ENCODE data around the gene CCR4.

Gene CCR4

GRCh38 chr3:32996048-32996754, 44.8 kb downstream of the CCR4 start:
- Histone ChIP-seq H3K27me3 (ENCODE audit: control insufficient read depth in 2 of 2, insufficient read depth in 2 of 2, low read length in 2 of 2) (no peaks in the 10 kb centered on the region), H3K4me3 (ENCODE audit: low read length in 2 of 2) (no peak overlapping the region), H3K4me1 (ENCODE audit: control insufficient read depth in 2 of 2, insufficient read depth in 2 of 2, low read length in 2 of 2) (no peaks in the 10 kb centered on the region), H3K27ac (ENCODE audit: low read depth in 2 of 2, low read length in 2 of 2) (no peak overlapping the region), H3K9me3 (ENCODE audit: control insufficient read depth in 2 of 2, low read length in 2 of 2) (no peaks in the 10 kb centered on the region), H3K36me3 (ENCODE audit: control insufficient read depth in 2 of 2, insufficient read depth in 2 of 2, low read length in 2 of 2) (peaks cover 6 to 22% of the 10 kb centered on the region in 2 donors), H3K9ac (ENCODE audit: low read depth in 1 of 2, low read length in 2 of 2) (no peak overlapping the region)

GRCh38 chr3:32996755-32997091, 45.3 kb downstream of the CCR4 start:
- no peaks in the 10 kb centered on the region for H3K9me3 ChIP-seq (ENCODE audit: control insufficient read depth in 2 of 2, low read length in 2 of 2)
- no peak overlapping the region for H3K27ac ChIP-seq (ENCODE audit: low read depth in 2 of 2, low read length in 2 of 2)
- no peak overlapping the region for H3K9ac ChIP-seq (ENCODE audit: low read depth in 1 of 2, low read length in 2 of 2)
- no peak overlapping the region for H3K4me3 ChIP-seq (ENCODE audit: low read length in 2 of 2)
- no peaks in the 10 kb centered on the region for H3K4me1 ChIP-seq (ENCODE audit: control insufficient read depth in 2 of 2, insufficient read depth in 2 of 2, low read length in 2 of 2)
- peaks cover 6 to 22% of the 10 kb centered on the region in 2 donors for H3K36me3 ChIP-seq (ENCODE audit: control insufficient read depth in 2 of 2, insufficient read depth in 2 of 2, low read length in 2 of 2)
- H3K27me3 ChIP-seq (ENCODE audit: control insufficient read depth in 2 of 2, insufficient read depth in 2 of 2, low read length in 2 of 2) = no peaks in the 10 kb centered on the region

- Histone ChIP-seq H3K4me3 (ENCODE audit: low read length in 2 of 2) (no peak overlapping the region), H3K27me3 (ENCODE audit: control insufficient read depth in 2 of 2, insufficient read depth in 2 of 2, low read length in 2 of 2) (no peaks in the 10 kb centered on the region), H3K4me1 (ENCODE audit: control insufficient read depth in 2 of 2, insufficient read depth in 2 of 2, low read length in 2 of 2) (no peaks in the 10 kb centered on the region), H3K9ac (ENCODE audit: low read depth in 1 of 2, low read length in 2 of 2) (no peak overlapping the region), H3K27ac (ENCODE audit: low read depth in 2 of 2, low read length in 2 of 2) (no peak overlapping the region), H3K9me3 (ENCODE audit: control insufficient read depth in 2 of 2, low read length in 2 of 2) (no peaks in the 10 kb centered on the region), H3K36me3 (ENCODE audit: control insufficient read depth in 2 of 2, insufficient read depth in 2 of 2, low read length in 2 of 2) (peaks cover 6 to 19% of the 10 kb centered on the region in 2 donors)
These were observed 47.4 kb downstream of the CCR4 start for GRCh38 chr3:32998631-32999451.

GRCh38 chr3:33000691-33001385, 49.4 kb downstream of the CCR4 start:
- Histone ChIP-seq H3K4me1 (ENCODE audit: control insufficient read depth in 2 of 2, insufficient read depth in 2 of 2, low read length in 2 of 2) (no peaks in the 10 kb centered on the region), H3K27me3 (ENCODE audit: control insufficient read depth in 2 of 2, insufficient read depth in 2 of 2, low read length in 2 of 2) (no peaks in the 10 kb centered on the region), H3K27ac (ENCODE audit: low read depth in 2 of 2, low read length in 2 of 2) (no peak overlapping the region), H3K9ac (ENCODE audit: low read depth in 1 of 2, low read length in 2 of 2) (no peak overlapping the region), H3K4me3 (ENCODE audit: low read length in 2 of 2) (no peak overlapping the region), H3K36me3 (ENCODE audit: control insufficient read depth in 2 of 2, insufficient read depth in 2 of 2, low read length in 2 of 2) (peaks cover 6 to 15% of the 10 kb centered on the region in 2 donors), H3K9me3 (ENCODE audit: control insufficient read depth in 2 of 2, low read length in 2 of 2) (no peaks in the 10 kb centered on the region)

GRCh38 chr3:33001889-33002288, 50.4 kb downstream of the CCR4 start:
- Histone ChIP-seq H3K36me3 (ENCODE audit: control insufficient read depth in 2 of 2, insufficient read depth in 2 of 2, low read length in 2 of 2) (peaks cover 5 to 12% of the 10 kb centered on the region in 2 donors), H3K4me1 (ENCODE audit: control insufficient read depth in 2 of 2, insufficient read depth in 2 of 2, low read length in 2 of 2) (no peaks in the 10 kb centered on the region), H3K27ac (ENCODE audit: low read depth in 2 of 2, low read length in 2 of 2) (no peak overlapping the region)

GRCh38 chr3:33003308-33003707, 51.9 kb downstream of the CCR4 start:
- Histone ChIP-seq H3K36me3 (ENCODE audit: control insufficient read depth in 2 of 2, insufficient read depth in 2 of 2, low read length in 2 of 2) (peaks cover 7 to 11% of the 10 kb centered on the region in 2 donors), H3K27me3 (ENCODE audit: control insufficient read depth in 2 of 2, insufficient read depth in 2 of 2, low read length in 2 of 2) (no peaks in the 10 kb centered on the region), H3K9me3 (ENCODE audit: control insufficient read depth in 2 of 2, low read length in 2 of 2) (no peaks in the 10 kb centered on the region), H3K4me3 (ENCODE audit: low read length in 2 of 2) (no peak overlapping the region), H3K4me1 (ENCODE audit: control insufficient read depth in 2 of 2, insufficient read depth in 2 of 2, low read length in 2 of 2) (no peaks in the 10 kb centered on the region), H3K9ac (ENCODE audit: low read depth in 1 of 2, low read length in 2 of 2) (no peak overlapping the region), H3K27ac (ENCODE audit: low read depth in 2 of 2, low read length in 2 of 2) (no peak overlapping the region)

More at GRCh38 chr3:33001889-33002288, 50.4 kb downstream of the CCR4 start:
- no peak overlapping the region for H3K9ac ChIP-seq (ENCODE audit: low read depth in 1 of 2, low read length in 2 of 2)
- no peaks in the 10 kb centered on the region for H3K9me3 ChIP-seq (ENCODE audit: control insufficient read depth in 2 of 2, low read length in 2 of 2)
- no peak overlapping the region for H3K4me3 ChIP-seq (ENCODE audit: low read length in 2 of 2)
- no peaks in the 10 kb centered on the region for H3K27me3 ChIP-seq (ENCODE audit: control insufficient read depth in 2 of 2, insufficient read depth in 2 of 2, low read length in 2 of 2)

GRCh38 chr3:33004205-33004604, 52.8 kb downstream of the CCR4 start:
- Histone ChIP-seq H3K27ac (ENCODE audit: low read depth in 2 of 2, low read length in 2 of 2) (no peak overlapping the region), H3K4me1 (ENCODE audit: control insufficient read depth in 2 of 2, insufficient read depth in 2 of 2, low read length in 2 of 2) (no peaks in the 10 kb centered on the region), H3K9me3 (ENCODE audit: control insufficient read depth in 2 of 2, low read length in 2 of 2) (no peaks in the 10 kb centered on the region), H3K36me3 (ENCODE audit: control insufficient read depth in 2 of 2, insufficient read depth in 2 of 2, low read length in 2 of 2) (peaks cover 5 to 13% of the 10 kb centered on the region in 2 donors), H3K4me3 (ENCODE audit: low read length in 2 of 2) (no peak overlapping the region), H3K27me3 (ENCODE audit: control insufficient read depth in 2 of 2, insufficient read depth in 2 of 2, low read length in 2 of 2) (no peaks in the 10 kb centered on the region), H3K9ac (ENCODE audit: low read depth in 1 of 2, low read length in 2 of 2) (no peak overlapping the region)

- H3K9me3 ChIP-seq (ENCODE audit: control insufficient read depth in 2 of 2, low read length in 2 of 2) = no peaks in the 10 kb centered on the region
- no peak overlapping the region for H3K9ac ChIP-seq (ENCODE audit: low read depth in 1 of 2, low read length in 2 of 2)
- H3K27me3 ChIP-seq (ENCODE audit: control insufficient read depth in 2 of 2, insufficient read depth in 2 of 2, low read length in 2 of 2) = no peaks in the 10 kb centered on the region
- no peaks in the 10 kb centered on the region for H3K4me1 ChIP-seq (ENCODE audit: control insufficient read depth in 2 of 2, insufficient read depth in 2 of 2, low read length in 2 of 2)
- peaks cover 5 to 13% of the 10 kb centered on the region in 2 donors for H3K36me3 ChIP-seq (ENCODE audit: control insufficient read depth in 2 of 2, insufficient read depth in 2 of 2, low read length in 2 of 2)
- H3K27ac ChIP-seq (ENCODE audit: low read depth in 2 of 2, low read length in 2 of 2) = no peak overlapping the region
- H3K4me3 ChIP-seq (ENCODE audit: low read length in 2 of 2) = no peak overlapping the region
These were observed 53.5 kb downstream of the CCR4 start for GRCh38 chr3:33004961-33005360.
